ENCODE data around the gene MEPE. TPM values are rescaled to one million over a fixed set of nuclear protein-coding genes. Genes with fewer than 3 reads are reported as not detected.

MEPE gene
- total RNA-seq, result not detected in 2 replicates

GRCh38 chr4:87832669-87833068 is at the start of gene MEPE:
TSS of gene MEPE (plus strand) at chr4:87832969. CDS start at chr4:87834715, 1,746 bp downstream.

DNA sequence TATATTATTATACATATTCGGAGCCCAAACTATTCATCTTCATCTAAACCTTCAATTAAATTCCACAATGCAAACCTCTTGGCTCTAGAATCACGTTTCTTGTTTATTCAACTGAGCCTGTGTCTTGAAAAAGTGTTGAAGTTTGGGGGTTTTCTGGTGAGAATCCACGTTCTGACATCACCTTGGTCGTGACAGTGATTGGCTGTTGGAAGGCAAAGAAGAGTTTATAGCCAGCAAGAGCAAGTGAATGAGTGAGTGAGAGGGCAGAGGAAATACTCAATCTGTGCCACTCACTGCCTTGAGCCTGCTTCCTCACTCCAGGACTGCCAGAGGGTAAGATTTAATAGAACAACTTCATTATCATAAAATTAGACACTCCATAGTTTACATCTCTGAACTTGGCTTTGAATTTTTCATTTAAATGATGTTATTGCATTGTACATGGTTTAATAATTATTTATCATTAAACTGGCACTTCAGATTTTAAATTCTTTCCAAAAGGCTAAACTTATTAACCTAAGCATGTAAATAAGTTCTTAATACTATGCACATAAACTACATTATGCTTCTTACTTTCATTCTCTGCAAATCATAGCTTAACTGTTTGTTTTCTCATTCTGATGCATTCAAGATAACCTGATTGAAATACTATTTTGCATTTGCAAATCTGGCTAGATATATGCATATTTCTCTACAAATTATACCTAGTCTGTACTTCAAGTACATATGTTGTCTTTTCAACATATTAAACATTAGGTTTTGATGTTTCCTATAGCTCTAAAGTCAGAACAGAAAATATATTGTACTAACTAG is 33.3 kb upstream of the MEPE start, which contains the start of gene IBSP:
Gene IBSP (plus strand): TSS at position 254 of the 813 bp plus-strand sequence. CDS start 2,808 bp downstream, outside the sequence.

Other genes with a start within 250 kb of the MEPE start
- gene DSPP, start 224.4 kb upstream of the MEPE start, total RNA-seq, result not detected in 2 replicates
- not detected in 2 replicates for gene DMP1, start 182.7 kb upstream of the MEPE start, total RNA-seq
- not detected in 2 replicates for gene IBSP, start 33.4 kb upstream of the MEPE start, total RNA-seq
- gene SPP1, start 142.7 kb downstream of the MEPE start, total RNA-seq, result not detected in 2 replicates
- 53.0 and 63.2 TPM in 2 replicates for gene PKD2, start 174.7 kb downstream of the MEPE start, total RNA-seq